HepG2 (cell line): ENCODE data around the gene PTPN12. TPM values are rescaled to one million over a fixed set of nuclear protein-coding genes. Genes with fewer than 3 reads are reported as not detected.
A peak's percentile ranks its signal among the peaks of the same experiment; 100 is the strongest.

Experiments used
- AGO1 ChIP-seq: fragments of 200-400 bp; formaldehyde crosslinking; IDR thresholded peaks from 2 replicates; pipeline ENCODE4 v1.6.1; 2017; ENCODE audit warnings: mild to moderate bottlenecking, low read depth, low read length, moderate library complexity; ENCODE audit not compliant: poor library complexity, severe bottlenecking
- ARNT2 ChIP-seq: sonication (generic); formaldehyde crosslinking; IDR thresholded peaks from 2 replicates; pipeline ENCODE4 v1.8.0; 2022; ENCODE audit warnings: mild to moderate bottlenecking, low read depth, missing genetic modification reagents, moderate library complexity
- EZH2 ChIP-seq: conservative IDR thresholded peaks from 2 replicates; pipeline ENCODE4 v1.6.1; 2012; ENCODE audit warnings: mild to moderate bottlenecking, low read depth, low read length, moderate library complexity
- MTA1 ChIP-seq: sonication (generic); formaldehyde crosslinking; IDR thresholded peaks from 2 replicates; pipeline ENCODE4 v1.4.0; 2020; ENCODE audit warnings: missing genetic modification reagents, mild to moderate bottlenecking, borderline replicate concordance
- PTBP1 ChIP-seq: fragments of 200-400 bp; formaldehyde crosslinking; IDR thresholded peaks from 2 replicates; pipeline ENCODE4 v1.6.1; 2018; ENCODE audit warnings: low read length, low read depth; ENCODE audit not compliant: poor library complexity, severe bottlenecking
- SMAD9 ChIP-seq: sonication (generic); formaldehyde crosslinking; IDR thresholded peaks from 2 replicates; pipeline ENCODE4 v1.5.1; 2020; ENCODE audit warnings: mild to moderate bottlenecking, missing genetic modification reagents
- SOX6 ChIP-seq, 2 experiments: fragments of 450-650 bp in 1 of 2; sonication (generic) in 1 of 2; formaldehyde crosslinking in 1 of 2; IDR thresholded peaks; 2 replicates each; pipeline versions ENCODE4 v1.4.0 to v1.6.1; 2017 to 2020; ENCODE audit warnings: antibody characterized with exemption in 1 of 2, mild to moderate bottlenecking in 1 of 2, missing genetic modification reagents in 1 of 2
- SP140L ChIP-seq: sonication (generic); formaldehyde crosslinking; IDR thresholded peaks from 2 replicates; pipeline ENCODE4 v1.4.0; 2020; ENCODE audit warnings: missing genetic modification reagents, borderline replicate concordance
- STAT6 ChIP-seq: sonication (generic); formaldehyde crosslinking; IDR thresholded peaks from 2 replicates; pipeline ENCODE4 v1.4.0; 2020; ENCODE audit warnings: missing genetic modification reagents, mild to moderate bottlenecking, borderline replicate concordance
- TCF7 ChIP-seq: sonication (generic); IDR thresholded peaks from 2 replicates; pipeline ENCODE4 v1.6.1; 2016; ENCODE audit warnings: antibody characterized with exemption, low read depth
- TRAFD1 ChIP-seq: sonication (generic); formaldehyde crosslinking; IDR thresholded peaks from 2 replicates; pipeline ENCODE4 v1.5.1; 2020; ENCODE audit warnings: missing genetic modification reagents, mild to moderate bottlenecking, borderline replicate concordance
- ZMAT3 ChIP-seq: sonication (generic); formaldehyde crosslinking; conservative IDR thresholded peaks from 2 replicates; pipeline ENCODE4 v1.7.0; 2021; ENCODE audit warnings: missing genetic modification reagents
- ZMYM3 ChIP-seq: sonication (generic); formaldehyde crosslinking; IDR thresholded peaks from 2 replicates; pipeline ENCODE4 v1.5.1; 2020; ENCODE audit warnings: mild to moderate bottlenecking, missing genetic modification reagents
- ZNF180 ChIP-seq: sonication (generic); formaldehyde crosslinking; IDR thresholded peaks from 2 replicates; pipeline ENCODE4 v1.4.0; 2020; ENCODE audit warnings: low read depth, missing genetic modification reagents, borderline replicate concordance
- ZNF225 ChIP-seq: sonication (generic); formaldehyde crosslinking; IDR thresholded peaks from 2 replicates; pipeline ENCODE4 v1.4.0; 2020; ENCODE audit warnings: mild to moderate bottlenecking, missing genetic modification reagents
- ZNF230 ChIP-seq: sonication (generic); formaldehyde crosslinking; IDR thresholded peaks from 2 replicates; pipeline ENCODE4 v1.4.0; 2020; ENCODE audit warnings: mild to moderate bottlenecking, missing genetic modification reagents
- ZNF589 ChIP-seq: sonication (generic); formaldehyde crosslinking; conservative IDR thresholded peaks from 2 replicates; pipeline ENCODE4 v1.8.0; 2022; ENCODE audit warnings: mild to moderate bottlenecking, moderate library complexity, missing genetic modification reagents
- ZNF652 ChIP-seq: IDR thresholded peaks from 2 replicates; pipeline ENCODE4 v1.6.1; 2016; ENCODE audit warnings: low read depth, borderline replicate concordance
- ZSCAN12 ChIP-seq: sonication (generic); formaldehyde crosslinking; IDR thresholded peaks from 2 replicates; pipeline ENCODE4 v1.9.0; 2021; ENCODE audit warnings: mild to moderate bottlenecking, missing genetic modification reagents
- polyA plus RNA-seq, 8 experiments: library from polyadenylated mRNA; depleted of rRNA in 3 of 8; stranded (reverse) in 7 of 8; unstranded in 1 of 8; fragments of >200 nt; fragmentation: Illumina TruSeq in 4 of 8; extraction: Trizol in 4 of 8; gene quantifications; 2 replicates each; pipeline versions ENCODE4 v1.2.1 to v1.2.3, GENCODE V29; 2011 to 2016; ENCODE audit warnings: low read depth in 4 of 8, missing spikeins in 1 of 8, mixed read lengths in 1 of 8; ENCODE audit not compliant: insufficient read depth in 1 of 8
- total RNA-seq, 5 experiments: library from RNA; depleted of rRNA; stranded (reverse); fragments of >200 nt; fragmentation: Illumina TruSeq; extraction: Trizol; gene quantifications; 2 replicates each; pipeline ENCODE4 v1.2.3, GENCODE V29; 2016; ENCODE audit warnings: low read depth in 1 of 5
- TF ChIP-seq, protein P1 (sequence below): sonication (generic); formaldehyde crosslinking; IDR thresholded peaks from 2 replicates; pipeline ENCODE4 v1.4.0; 2020; ENCODE audit warnings: missing genetic modification reagents
- TF ChIP-seq, protein P2 (sequence below): sonication (generic); formaldehyde crosslinking; IDR thresholded peaks from 2 replicates; pipeline ENCODE4 v1.4.0; 2020; ENCODE audit warnings: missing genetic modification reagents

The PTPN12 gene
- total and polyA plus RNA-seq, 2 of the 13 experiments (the other 11 are each of a cell fraction or from before 2014, with no cell fraction given) = 22.9 to 56.8 TPM

DNA sequence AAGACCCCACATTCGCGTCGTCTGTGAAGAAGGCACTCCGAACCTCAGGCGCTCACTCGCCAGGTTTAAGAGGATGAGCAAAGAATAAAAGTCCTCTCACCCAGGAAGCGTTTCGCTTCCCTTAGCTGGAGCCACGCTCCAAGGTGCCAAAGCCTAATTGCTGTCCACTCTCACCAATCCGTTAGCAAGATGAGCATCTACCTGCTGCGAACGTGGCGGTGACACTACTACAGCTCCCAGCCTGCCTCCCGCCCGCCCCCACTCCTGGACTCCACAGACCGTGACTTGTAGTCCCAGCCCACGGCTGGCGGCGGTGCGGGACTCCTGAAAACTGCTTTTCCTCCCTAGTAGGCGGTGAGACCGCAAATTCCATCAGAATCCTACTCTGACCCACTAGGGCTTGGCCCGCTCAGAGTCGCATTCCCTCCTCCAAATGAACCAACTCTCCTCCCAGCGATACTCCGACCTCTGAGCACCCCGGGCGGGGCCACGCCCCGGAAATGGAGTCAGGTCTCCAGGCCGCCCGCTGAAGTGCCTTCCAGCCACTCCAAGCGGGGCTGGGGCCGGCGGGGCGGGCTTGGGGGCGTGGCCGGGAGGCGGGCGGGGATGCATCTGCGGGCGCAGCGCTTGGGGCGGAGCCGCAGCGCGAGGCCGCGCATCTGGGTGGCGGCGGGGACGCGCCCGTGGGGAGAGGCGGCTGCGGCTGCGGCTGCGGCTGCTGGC is 521 bp upstream of the PTPN12 start (continued):
- TF ChIP-seq, protein P1, sequence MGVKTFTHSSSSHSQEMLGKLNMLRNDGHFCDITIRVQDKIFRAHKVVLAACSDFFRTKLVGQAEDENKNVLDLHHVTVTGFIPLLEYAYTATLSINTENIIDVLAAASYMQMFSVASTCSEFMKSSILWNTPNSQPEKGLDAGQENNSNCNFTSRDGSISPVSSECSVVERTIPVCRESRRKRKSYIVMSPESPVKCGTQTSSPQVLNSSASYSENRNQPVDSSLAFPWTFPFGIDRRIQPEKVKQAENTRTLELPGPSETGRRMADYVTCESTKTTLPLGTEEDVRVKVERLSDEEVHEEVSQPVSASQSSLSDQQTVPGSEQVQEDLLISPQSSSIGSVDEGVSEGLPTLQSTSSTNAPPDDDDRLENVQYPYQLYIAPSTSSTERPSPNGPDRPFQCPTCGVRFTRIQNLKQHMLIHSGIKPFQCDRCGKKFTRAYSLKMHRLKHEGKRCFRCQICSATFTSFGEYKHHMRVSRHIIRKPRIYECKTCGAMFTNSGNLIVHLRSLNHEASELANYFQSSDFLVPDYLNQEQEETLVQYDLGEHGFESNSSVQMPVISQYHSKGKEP (CRISPR knock-in tag) = no peak
- TF ChIP-seq SP140L (CRISPR knock-in tag) = peak; percentile 90; the same call in 1 of the 2 replicates
- no peak for TF ChIP-seq SMAD9 (CRISPR knock-in tag)
- TF ChIP-seq MTA1 (CRISPR knock-in tag) = 0 out of 2 replicates have a peak, but pooled peaks have one; percentile 52
- TF ChIP-seq ZNF225 (CRISPR knock-in tag) = peak; percentile 40; the same call in 1 of the 2 replicates
- TF ChIP-seq ARNT2 (CRISPR knock-in tag) = 0 out of 2 replicates have a peak, but pooled peaks have one; percentile 30
- no peak for TF ChIP-seq PTBP1
- no peak for TF ChIP-seq STAT6 (CRISPR knock-in tag)
- TF ChIP-seq ZNF230 (CRISPR knock-in tag) = peak; percentile 88
- no peak for TF ChIP-seq ZNF180
- no peak for TF ChIP-seq EZH2
- TF ChIP-seq ZSCAN12 (CRISPR knock-in tag) = 0 out of 2 replicates have a peak, but pooled peaks have one; percentile 50
- peak; percentile 31; the same call in 1 of the 2 replicates for TF ChIP-seq ZMAT3 (CRISPR knock-in tag)
- TF ChIP-seq ZNF652 (CRISPR knock-in tag) = no peak
- TF ChIP-seq TRAFD1 (CRISPR knock-in tag) = no peak
- no peak for TF ChIP-seq SOX6 (IDR thresholded peaks at IDR 0.05)
- peak; percentile 39; the same call in 1 of the 2 replicates for TF ChIP-seq SOX6 (CRISPR knock-in tag; IDR thresholded peaks at IDR 0.05)
- 0 out of 2 replicates have a peak, but pooled peaks have one; percentile 8 for TF ChIP-seq TCF7
- TF ChIP-seq AGO1 = no peak
- TF ChIP-seq, protein P2, sequence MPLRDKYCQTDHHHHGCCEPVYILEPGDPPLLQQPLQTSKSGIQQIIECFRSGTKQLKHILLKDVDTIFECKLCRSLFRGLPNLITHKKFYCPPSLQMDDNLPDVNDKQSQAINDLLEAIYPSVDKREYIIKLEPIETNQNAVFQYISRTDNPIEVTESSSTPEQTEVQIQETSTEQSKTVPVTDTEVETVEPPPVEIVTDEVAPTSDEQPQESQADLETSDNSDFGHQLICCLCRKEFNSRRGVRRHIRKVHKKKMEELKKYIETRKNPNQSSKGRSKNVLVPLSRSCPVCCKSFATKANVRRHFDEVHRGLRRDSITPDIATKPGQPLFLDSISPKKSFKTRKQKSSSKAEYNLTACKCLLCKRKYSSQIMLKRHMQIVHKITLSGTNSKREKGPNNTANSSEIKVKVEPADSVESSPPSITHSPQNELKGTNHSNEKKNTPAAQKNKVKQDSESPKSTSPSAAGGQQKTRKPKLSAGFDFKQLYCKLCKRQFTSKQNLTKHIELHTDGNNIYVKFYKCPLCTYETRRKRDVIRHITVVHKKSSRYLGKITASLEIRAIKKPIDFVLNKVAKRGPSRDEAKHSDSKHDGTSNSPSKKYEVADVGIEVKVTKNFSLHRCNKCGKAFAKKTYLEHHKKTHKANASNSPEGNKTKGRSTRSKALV (CRISPR knock-in tag) = no peak
- TF ChIP-seq ZMYM3 (CRISPR knock-in tag) = peak; percentile 16; the same call in 1 of the 2 replicates
- no peak for TF ChIP-seq ZNF589 (CRISPR knock-in tag)
